Bronchial epithelial cell (primary cell): ENCODE results near the gene IGF2BP1. TPM values are rescaled to one million over a fixed set of nuclear protein-coding genes. Genes with fewer than 3 reads are reported as not detected.
"Not testable (repeated sequence)": the region's sequence is repeated elsewhere in the genome, so short reads cannot be mapped to it uniquely, and the experiment has no call there.

Experiments
- DNase-seq: peaks from one replicate; pipeline ENCODE4 v3.0.0-alpha.2; 2010; ENCODE audit warnings: low read depth
- FAIRE-seq: peaks from 2 replicates; lab custom pipeline; 2011; peaks lifted over from hg19 to GRCh38; lab: Jason Lieb, UNC
- H3K27me3 ChIP-seq: 2 replicates; pipeline ENCODE4 v1.5.1; 2011; ENCODE audit warnings: low read length; ENCODE audit not compliant: control insufficient read depth, insufficient read depth
- H3K36me3 ChIP-seq: 2 replicates; pipeline ENCODE4 v1.5.1; 2011; ENCODE audit warnings: low read length; ENCODE audit not compliant: control insufficient read depth, insufficient read depth
- H3K4me3 ChIP-seq: 2 replicates; pipeline ENCODE4 v1.5.1; 2011; ENCODE audit warnings: mild to moderate bottlenecking, low read depth, low read length, control low read depth
- CTCF ChIP-seq: IDR thresholded peaks from 2 replicates; pipeline ENCODE4 v1.5.1; 2011; ENCODE audit warnings: mild to moderate bottlenecking, moderate library complexity, low read length, control low read depth, inconsistent platforms; ENCODE audit not compliant: insufficient read depth, severe bottlenecking
- total RNA-seq: library from RNA; depleted of rRNA; stranded (reverse); fragments of >200 nt; gene quantifications from 2 replicates; pipeline ENCODE4 v1.2.1, GENCODE V29; 2014

Gene IGF2BP1
- total RNA-seq, 1 donor from 2014 or later: not detected

GRCh38 chr17:49090878-49091594 is 93.9 kb downstream of the IGF2BP1 start:
- H3K4me3 ChIP-seq: no peak overlapping the region
- H3K36me3 ChIP-seq: no peaks in the 10 kb centered on the region
- no peak for TF ChIP-seq CTCF
- peaks cover 3% of the 10 kb centered on the region for H3K27me3 ChIP-seq
- DNase-seq (peak; percentile 97), FAIRE-seq (peak; percentile 70)

- FAIRE-seq: no peak
- H3K4me3 ChIP-seq: no peak overlapping the region
- no peak for TF ChIP-seq CTCF
- no peaks in the 10 kb centered on the region for H3K36me3 ChIP-seq
- DNase-seq: no peak
- no peaks in the 10 kb centered on the region for H3K27me3 ChIP-seq
Observed at GRCh38 chr17:49093131-49093530, 95.9 kb downstream of the IGF2BP1 start.

GRCh38 chr17:49100601-49101000 is 103.4 kb downstream of the IGF2BP1 start:
- DNase-seq: no peak
- Histone ChIP-seq H3K4me3 (no peak overlapping the region), H3K27me3 (no peaks in the 10 kb centered on the region), H3K36me3 (no peaks in the 10 kb centered on the region)
- no peak for FAIRE-seq
- TF ChIP-seq CTCF: no peak

- no peaks in the 10 kb centered on the region for H3K36me3 ChIP-seq
- no peak overlapping the region for H3K4me3 ChIP-seq
- peak; percentile 95 for DNase-seq
- no peaks in the 10 kb centered on the region for H3K27me3 ChIP-seq
- peak; percentile 98 for FAIRE-seq
- no peak for TF ChIP-seq CTCF
Observed at GRCh38 chr17:49101054-49101534, 103.9 kb downstream of the IGF2BP1 start.

- DNase-seq, H3K4me3 ChIP-seq, H3K36me3 ChIP-seq, H3K27me3 ChIP-seq, FAIRE-seq: not testable (repeated sequence)
Observed at GRCh38 chr17:49103360-49103759, 106.2 kb downstream of the IGF2BP1 start.

GRCh38 chr17:49104511-49105074 is 107.4 kb downstream of the IGF2BP1 start:
- H3K36me3 ChIP-seq: no peaks in the 10 kb centered on the region
- TF ChIP-seq CTCF: no peak
- DNase-seq (no peak), FAIRE-seq (no peak)
- no peaks in the 10 kb centered on the region for H3K27me3 ChIP-seq
- no peak overlapping the region for H3K4me3 ChIP-seq
